Uterus (tissue), 4 donors: ENCODE data around the gene CD72. TPM values are rescaled to one million over a fixed set of nuclear protein-coding genes. Genes with fewer than 3 reads are reported as not detected.
A peak's percentile ranks its signal among the peaks of the same experiment; 100 is the strongest.
"Not testable (repeated sequence)": the region's sequence is repeated elsewhere in the genome, so short reads cannot be mapped to it uniquely, and the experiment has no call there.

Experiments used
- DNase-seq, 2 donors: peaks; one replicate each; pipeline ENCODE4 v3.0.0-alpha.2; 2019 to 2020
- H3K27ac ChIP-seq, 2 donors: fragments of 200-600 bp; sonication (generic); 1 replicate in 1 of 2; 2 replicates in 1 of 2; pipeline ENCODE4 v1.5.1; 2016 to 2018
- H3K27me3 ChIP-seq, 2 donors: fragments of 200-600 bp; sonication (generic); one replicate each; pipeline ENCODE4 v1.5.1; 2018 to 2019; ENCODE audit warnings: control low read depth in 1 of 2
- H3K36me3 ChIP-seq, 2 donors: fragments of 200-600 bp; sonication (generic); one replicate each; pipeline ENCODE4 v1.5.1; 2019; ENCODE audit warnings: control low read depth in 1 of 2
- H3K4me1 ChIP-seq, 2 donors: fragments of 200-600 bp; sonication (generic); one replicate each; pipeline ENCODE4 v1.5.1; 2018 to 2019; ENCODE audit warnings: control low read depth in 1 of 2
- H3K4me3 ChIP-seq, 2 donors: fragments of 200-600 bp; sonication (generic); 1 replicate in 1 of 2; 2 replicates in 1 of 2; pipeline ENCODE4 v1.5.1; 2018 to 2019; ENCODE audit warnings: mild to moderate bottlenecking in 1 of 2
- H3K9me3 ChIP-seq, 2 donors: fragments of 200-600 bp; sonication (generic); one replicate each; pipeline ENCODE4 v1.5.1; 2019; ENCODE audit warnings: control low read depth in 1 of 2
- CTCF ChIP-seq, 4 experiments: fragments of 200-600 bp in 2 of 4; fragments of 450-650 bp in 2 of 4; sonication (generic) in 2 of 4; IDR thresholded peaks; one replicate each; pipeline ENCODE4 v1.5.1; 2016 to 2019; ENCODE audit warnings: antibody characterized with exemption in 4 of 4, mild to moderate bottlenecking in 2 of 4, moderate library complexity in 1 of 4
- POLR2A ChIP-seq, 2 donors: fragments of 450-650 bp; IDR thresholded peaks; one replicate each; pipeline ENCODE4 v1.6.1; 2016; ENCODE audit warnings: antibody characterized with exemption in 2 of 2, mild to moderate bottlenecking in 1 of 2, moderate library complexity in 1 of 2
- intact Hi-C: fragments of 100-400 bp; cut with DNase I; formaldehyde crosslinking; loops from one replicate; pipeline ENCODE4 v1.15.1; 2023; ENCODE audit warnings: low total_unique reads
- total RNA-seq, 4 donors: library from RNA; depleted of rRNA in 3 of 4; stranded (reverse); fragments of >200 nt in 3 of 4; gene quantifications; one replicate each; pipeline versions ENCODE4 v1.1.0 to v1.2.4, GENCODE V29; 2014 to 2023
- donor health status: DM: yes; HTN: yes; CAD: no.

CD72 gene
- total RNA-seq, 4 donors from 2014 or later, result 2.8 to 3.0 TPM; not detected in 2

- no peaks in the 10 kb centered on the region for H3K36me3 ChIP-seq
- TF ChIP-seq CTCF (IDR thresholded peaks at IDR 0.05) (no peak), POLR2A (IDR thresholded peaks at IDR 0.05) (no peak)
- no peaks in the 10 kb centered on the region for H3K9me3 ChIP-seq
- intact Hi-C loops, result no loop called here
- H3K4me1 ChIP-seq, result no peaks in the 10 kb centered on the region
- peak; percentile 64 to 73 for DNase-seq
- no peaks in the 10 kb centered on the region for H3K27me3 ChIP-seq
- peak within 1 kb of the TSS; percentile 92 to 94 for H3K27ac ChIP-seq
- H3K4me3 ChIP-seq, result peak within 1 kb of the TSS; percentile 65 to 95
Observed at GRCh38 chr9:35604578-35605350, 13.4 kb downstream of the CD72 start, which contains the start of gene TESK1. Gene TESK1 (plus strand): TSS chr9:35605262. CDS start chr9:35605620, 358 bp downstream.

- H3K36me3 ChIP-seq, result no peaks in the 10 kb centered on the region
- TF ChIP-seq CTCF (IDR thresholded peaks at IDR 0.05), result peak; percentile 88 to 98 (median 96)
- peak; percentile 75 to 90 for TF ChIP-seq POLR2A (IDR thresholded peaks at IDR 0.05)
- intact Hi-C loops, result no loop called here
- no peaks in the 10 kb centered on the region for H3K4me1 ChIP-seq
- no peaks in the 10 kb centered on the region for H3K9me3 ChIP-seq
- H3K27ac ChIP-seq, result peak overlapping the region; percentile 92 to 94
- H3K4me3 ChIP-seq, result peak overlapping the region; percentile 65 to 95
- H3K27me3 ChIP-seq, result no peaks in the 10 kb centered on the region
- DNase-seq, result peak; percentile 99
Observed at GRCh38 chr9:35603986-35604577, 14.1 kb downstream of the CD72 start.

- Histone ChIP-seq H3K36me3 (no peaks in the 10 kb centered on the region), H3K4me1 (no peaks in the 10 kb centered on the region), H3K27ac (peak overlapping the region; percentile 92 to 94), H3K27me3 (no peaks in the 10 kb centered on the region), H3K4me3 (peak overlapping the region; percentile 40 to 65), H3K9me3 (no peaks in the 10 kb centered on the region)
- no peak for TF ChIP-seq POLR2A (IDR thresholded peaks at IDR 0.05)
- peak; percentile 86 to 88 for DNase-seq
- intact Hi-C loops, result no loop called here
Observed at GRCh38 chr9:35603506-35603985, 14.7 kb downstream of the CD72 start.

- intact Hi-C loops, result no loop called here
- DNase-seq, result no peak
- TF ChIP-seq CTCF (IDR thresholded peaks at IDR 0.05), result no peak
- no peak for TF ChIP-seq POLR2A (IDR thresholded peaks at IDR 0.05)
- H3K27ac ChIP-seq, result no peak overlapping the region
- H3K36me3 ChIP-seq, result no peaks in the 10 kb centered on the region
- no peaks in the 10 kb centered on the region for H3K27me3 ChIP-seq
- no peaks in the 10 kb centered on the region for H3K4me1 ChIP-seq
- no peak overlapping the region for H3K4me3 ChIP-seq
- H3K9me3 ChIP-seq, result no peaks in the 10 kb centered on the region
Observed at GRCh38 chr9:35599763-35600604, 18.2 kb downstream of the CD72 start.

- intact Hi-C loops, result no loop called here
- DNase-seq, result no peak
- no peaks in the 10 kb centered on the region for H3K27me3 ChIP-seq
- H3K4me3 ChIP-seq, result no peak overlapping the region
- H3K4me1 ChIP-seq, result no peaks in the 10 kb centered on the region
- H3K36me3 ChIP-seq, result no peaks in the 10 kb centered on the region
- no peak overlapping the region for H3K27ac ChIP-seq
- TF ChIP-seq CTCF (IDR thresholded peaks at IDR 0.05), result no peak
- no peaks in the 10 kb centered on the region for H3K9me3 ChIP-seq
Observed at GRCh38 chr9:35598866-35599590, 19.2 kb downstream of the CD72 start.

GRCh38 chr9:35596907-35597306 lies 21.3 kb downstream of the CD72 start:
- DNase-seq, H3K27ac ChIP-seq, H3K36me3 ChIP-seq, H3K27me3 ChIP-seq, H3K4me1 ChIP-seq, intact Hi-C loops, H3K4me3 ChIP-seq: not testable (repeated sequence)
- H3K9me3 ChIP-seq, result peaks cover 0 to 11% of the 10 kb centered on the region in 2 donors
